Sigmoid colon (tissue), 4 donors: ENCODE results near the gene UBALD1.

Experiments
- POLR2AphosphoS5 ChIP-seq, 4 donors: sonication (generic); formaldehyde crosslinking; IDR thresholded peaks; one replicate each; pipeline ENCODE4 v1.6.1; 2017; ENCODE audit warnings: antibody characterized with exemption in 4 of 4
- TF ChIP-seq, protein P1 (sequence below), 4 experiments: fragments of 450-650 bp in 3 of 4; fragments of 200-600 bp in 1 of 4; IDR thresholded peaks; one replicate each; pipeline ENCODE4 v1.5.1; 2016 to 2019; ENCODE audit warnings: antibody characterized with exemption in 4 of 4, mild to moderate bottlenecking in 3 of 4, moderate library complexity in 2 of 4

DNA sequence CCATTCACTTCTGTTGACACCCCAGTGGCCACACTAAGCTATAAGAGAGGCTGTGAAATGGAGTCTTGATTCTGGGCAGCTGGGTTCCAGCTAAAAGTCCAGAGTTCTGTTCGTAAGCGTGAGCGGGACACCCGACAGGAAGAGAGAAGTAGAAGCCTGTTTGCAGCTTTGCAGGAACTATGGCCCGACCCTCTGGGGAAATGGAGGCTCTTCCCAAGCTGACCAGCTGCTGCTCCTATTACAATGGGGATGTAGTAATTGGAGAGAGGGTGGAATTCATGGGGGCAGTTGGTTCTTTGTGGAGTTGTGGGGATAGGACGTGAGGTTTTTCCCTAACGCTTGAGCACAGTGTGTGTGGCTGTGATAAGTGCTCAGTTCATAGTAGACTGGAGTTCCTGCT lies 28.4 kb downstream of the UBALD1 start:
- no peak for TF ChIP-seq POLR2AphosphoS5 (IDR thresholded peaks at IDR 0.05)
- TF ChIP-seq, protein P1, sequence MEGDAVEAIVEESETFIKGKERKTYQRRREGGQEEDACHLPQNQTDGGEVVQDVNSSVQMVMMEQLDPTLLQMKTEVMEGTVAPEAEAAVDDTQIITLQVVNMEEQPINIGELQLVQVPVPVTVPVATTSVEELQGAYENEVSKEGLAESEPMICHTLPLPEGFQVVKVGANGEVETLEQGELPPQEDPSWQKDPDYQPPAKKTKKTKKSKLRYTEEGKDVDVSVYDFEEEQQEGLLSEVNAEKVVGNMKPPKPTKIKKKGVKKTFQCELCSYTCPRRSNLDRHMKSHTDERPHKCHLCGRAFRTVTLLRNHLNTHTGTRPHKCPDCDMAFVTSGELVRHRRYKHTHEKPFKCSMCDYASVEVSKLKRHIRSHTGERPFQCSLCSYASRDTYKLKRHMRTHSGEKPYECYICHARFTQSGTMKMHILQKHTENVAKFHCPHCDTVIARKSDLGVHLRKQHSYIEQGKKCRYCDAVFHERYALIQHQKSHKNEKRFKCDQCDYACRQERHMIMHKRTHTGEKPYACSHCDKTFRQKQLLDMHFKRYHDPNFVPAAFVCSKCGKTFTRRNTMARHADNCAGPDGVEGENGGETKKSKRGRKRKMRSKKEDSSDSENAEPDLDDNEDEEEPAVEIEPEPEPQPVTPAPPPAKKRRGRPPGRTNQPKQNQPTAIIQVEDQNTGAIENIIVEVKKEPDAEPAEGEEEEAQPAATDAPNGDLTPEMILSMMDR (IDR thresholded peaks at IDR 0.05) = no peak
